ENCODE results near the gene VIT.
"Not testable (repeated sequence)": the region's sequence is repeated elsewhere in the genome, so short reads cannot be mapped to it uniquely, and the experiment has no call there.

VIT gene

GRCh38 chr2:36677996-36678605 is 18.4 kb upstream of the VIT start:
- no peak for DNase-seq (ENCODE audit: low read depth)

- DNase-seq (ENCODE audit: low read depth) = no peak
Observed at GRCh38 chr2:36678856-36679255, 17.7 kb upstream of the VIT start.

GRCh38 chr2:36680012-36680411 is 16.5 kb upstream of the VIT start:
- no peak for DNase-seq (ENCODE audit: low read depth)

- DNase-seq (ENCODE audit: low read depth) = no peak
Observed at GRCh38 chr2:36682562-36682961, 13.9 kb upstream of the VIT start.

GRCh38 chr2:36683002-36683401 is 13.5 kb upstream of the VIT start:
- no peak for DNase-seq (ENCODE audit: low read depth)

- DNase-seq (ENCODE audit: low read depth) = not testable (repeated sequence)
Observed at GRCh38 chr2:36688291-36688690, 8.2 kb upstream of the VIT start.

- not testable (repeated sequence) for DNase-seq (ENCODE audit: low read depth)
Observed at GRCh38 chr2:36689013-36689412, 7.5 kb upstream of the VIT start.

GRCh38 chr2:36692121-36692520 is 4.4 kb upstream of the VIT start:
- no peak for DNase-seq (ENCODE audit: low read depth)

GRCh38 chr2:36693825-36694224 is 2.7 kb upstream of the VIT start:
- no peak for DNase-seq (ENCODE audit: low read depth)

- no peak for DNase-seq (ENCODE audit: low read depth)
Observed at GRCh38 chr2:36695746-36696415, 626 bp upstream of the VIT start.

GRCh38 chr2:36697424-36698066 is 1.0 kb downstream of the VIT start:
- DNase-seq (ENCODE audit: low read depth) = no peak

- no peak for DNase-seq (ENCODE audit: low read depth)
Observed at GRCh38 chr2:36698993-36699392, 2.5 kb downstream of the VIT start.

- no peak for DNase-seq (ENCODE audit: low read depth)
Observed at GRCh38 chr2:36700311-36700710, 3.8 kb downstream of the VIT start.

- no peak for DNase-seq (ENCODE audit: low read depth)
Observed at GRCh38 chr2:36701391-36701795, 4.9 kb downstream of the VIT start.

- DNase-seq (ENCODE audit: low read depth) = no peak
Observed at GRCh38 chr2:36701918-36702317, 5.4 kb downstream of the VIT start.

GRCh38 chr2:36702781-36703180 is 6.3 kb downstream of the VIT start:
- DNase-seq (ENCODE audit: low read depth) = no peak

GRCh38 chr2:36704475-36705150 is 8.1 kb downstream of the VIT start:
- DNase-seq (ENCODE audit: low read depth) = no peak

GRCh38 chr2:36705326-36706020 is 9.0 kb downstream of the VIT start:
- DNase-seq (ENCODE audit: low read depth) = no peak

- no peak for DNase-seq (ENCODE audit: low read depth)
Observed at GRCh38 chr2:36706021-36706876, 9.7 kb downstream of the VIT start.

- no peak for DNase-seq (ENCODE audit: low read depth)
Observed at GRCh38 chr2:36707050-36707449, 10.5 kb downstream of the VIT start.

- no peak for DNase-seq (ENCODE audit: low read depth)
Observed at GRCh38 chr2:36708041-36708741, 11.7 kb downstream of the VIT start.

Data from T follicular helper cell (primary cell).